CD14-positive monocyte (primary cell): Measurements from ENCODE around the gene ZSWIM3. TPM values are rescaled to one million over a fixed set of nuclear protein-coding genes. Genes with fewer than 3 reads are reported as not detected.

Experiments
- DNase-seq, 3 donors: peaks; one replicate each; pipeline ENCODE4 v3.0.0-alpha.2; 2011 to 2022
- H2AFZ ChIP-seq: 2 replicates; pipeline ENCODE4 v1.6.0; 2012; ENCODE audit warnings: mild to moderate bottlenecking, low read depth, low read length, inconsistent platforms; ENCODE audit not compliant: insufficient read depth, poor library complexity, severe bottlenecking
- H3K27ac ChIP-seq, 2 donors: 1 replicate in 1 of 2; 2 replicates in 1 of 2; pipeline ENCODE4 v1.5.1; 2012 to 2013; ENCODE audit warnings: low read length in 2 of 2, control low read depth in 1 of 2, inconsistent platforms in 1 of 2, low read depth in 1 of 2, mild to moderate bottlenecking in 1 of 2
- H3K27me3 ChIP-seq, 2 donors: one replicate each; pipeline versions ENCODE4 v1.6.0 to v1.6.1; 2011 to 2013; ENCODE audit warnings: low read length in 2 of 2; ENCODE audit not compliant: control insufficient read depth in 2 of 2, insufficient read depth in 2 of 2
- H3K36me3 ChIP-seq, 2 donors: replicated peaks in 1 of 2; 1 replicate in 1 of 2; 2 replicates in 1 of 2; pipeline versions ENCODE4 v1.5.1 to v1.6.1; 2012 to 2013; ENCODE audit warnings: low read length in 2 of 2, control low read depth in 1 of 2, inconsistent platforms in 1 of 2, mild to moderate bottlenecking in 1 of 2; ENCODE audit not compliant: insufficient read depth in 2 of 2, control insufficient read depth in 1 of 2
- H3K4me1 ChIP-seq, 2 donors: 1 replicate in 1 of 2; 2 replicates in 1 of 2; pipeline versions ENCODE4 v1.5.1 to v1.6.1; 2012 to 2013; ENCODE audit warnings: low read length in 2 of 2, control low read depth in 1 of 2, inconsistent platforms in 1 of 2, mild to moderate bottlenecking in 1 of 2, moderate library complexity in 1 of 2; ENCODE audit not compliant: insufficient read depth in 2 of 2, control insufficient read depth in 1 of 2
- H3K4me2 ChIP-seq: replicated peaks from 2 replicates; pipeline ENCODE3; 2012; ENCODE audit warnings: low read length, moderate library complexity, mild to moderate bottlenecking; ENCODE audit not compliant: poor library complexity, severe bottlenecking; ENCODE audit errors: extremely low read depth
- H3K4me3 ChIP-seq, 3 experiments: fragments of 200-600 bp in 1 of 3; sonication (generic) in 1 of 3; replicated peaks in 1 of 3; 1 replicate in 2 of 3; 2 replicates in 1 of 3; pipeline ENCODE4 v1.5.1; 2011 to 2013; ENCODE audit warnings: low read length in 3 of 3, mild to moderate bottlenecking in 3 of 3, control low read depth in 2 of 3, low read depth in 2 of 3, inconsistent platforms in 1 of 3, moderate library complexity in 1 of 3
- H3K79me2 ChIP-seq: 2 replicates; pipeline ENCODE4 v1.6.0; 2012; ENCODE audit warnings: mild to moderate bottlenecking, control low read depth, inconsistent platforms, low read length, moderate library complexity; ENCODE audit not compliant: insufficient read depth
- H3K9ac ChIP-seq: 2 replicates; pipeline ENCODE4 v1.6.0; 2017; ENCODE audit warnings: low read length, mild to moderate bottlenecking; ENCODE audit not compliant: insufficient read depth, poor library complexity, severe bottlenecking
- H3K9me3 ChIP-seq, 2 donors: replicated peaks in 1 of 2; 1 replicate in 1 of 2; 2 replicates in 1 of 2; pipeline versions ENCODE4 v1.5.1 to v1.6.1; 2012 to 2013; ENCODE audit warnings: low read length in 2 of 2, control low read depth in 1 of 2; ENCODE audit not compliant: control insufficient read depth in 1 of 2, insufficient read depth in 1 of 2
- H4K20me1 ChIP-seq: 2 replicates; pipeline ENCODE4 v1.6.0; 2012; ENCODE audit warnings: mild to moderate bottlenecking, low read length, control low read depth, moderate library complexity; ENCODE audit not compliant: insufficient read depth
- H3K27ac Mint-ChIP-seq, 7 donors: one replicate each; pipeline ENCODE4 v1.8.0; 2020; ENCODE audit warnings: mild to moderate bottlenecking in 7 of 7, mixed read lengths in 7 of 7, moderate library complexity in 6 of 7, inconsistent platforms in 2 of 7
- H3K27me3 Mint-ChIP-seq, 3 donors: one replicate each; pipeline ENCODE4 v1.8.0; 2021 to 2022; ENCODE audit warnings: low read depth in 3 of 3, mild to moderate bottlenecking in 3 of 3, mixed read lengths in 3 of 3, moderate library complexity in 3 of 3, inconsistent platforms in 1 of 3
- H3K36me3 Mint-ChIP-seq, 2 donors: one replicate each; pipeline ENCODE4 v1.8.0; 2020; ENCODE audit warnings: mixed read lengths in 2 of 2, inconsistent platforms in 1 of 2, mild to moderate bottlenecking in 1 of 2
- H3K4me1 Mint-ChIP-seq: one replicate; pipeline ENCODE4 v1.8.0; 2020; ENCODE audit warnings: mild to moderate bottlenecking, mixed read lengths
- H3K4me3 Mint-ChIP-seq, 2 donors: one replicate each; pipeline ENCODE4 v1.8.0; 2020; ENCODE audit warnings: mild to moderate bottlenecking in 2 of 2, mixed read lengths in 2 of 2, moderate library complexity in 1 of 2
- H3K9me3 Mint-ChIP-seq, 7 donors: one replicate each; pipeline ENCODE4 v1.8.0; 2020 to 2022; ENCODE audit warnings: mixed read lengths in 7 of 7, mild to moderate bottlenecking in 6 of 7, moderate library complexity in 6 of 7, inconsistent platforms in 2 of 7
- WGBS: methylation state at CpG from one replicate; pipeline ENCODE4 v1.1.5; 2013; ENCODE audit warnings: missing lambda C conversion rate; ENCODE audit not compliant: insufficient coverage; 5-methylcytosine and 5-hydroxymethylcytosine counted together
- intact Hi-C, 2 donors: fragments of 100-400 bp; cut with micrococcal nuclease; formaldehyde crosslinking; loops; one replicate each; pipeline versions ENCODE4 v1.15.0 to v1.15.1; 2023
- polyA plus RNA-seq, 3 donors: library from polyadenylated mRNA; depleted of rRNA in 1 of 3; unstranded in 2 of 3; stranded (reverse) in 1 of 3; fragments of 300-500 nt in 2 of 3; fragments of >200 nt in 1 of 3; fragmentation: Illumina TruSeq in 2 of 3; gene quantifications; 1 replicate in 2 of 3; 2 replicates in 1 of 3; pipeline ENCODE4 v1.2.3, GENCODE V29; 2012 to 2021
- TF ChIP-seq, protein P1 (sequence below): fragments of 200-600 bp; IDR thresholded peaks from one replicate; pipeline ENCODE4 v1.8.0; 2022; ENCODE audit warnings: antibody characterized with exemption, mild to moderate bottlenecking

The ZSWIM3 gene
- polyA plus RNA-seq, 3 donors = 0.29 to 1.5 (median 0.64) TPM

DNA sequence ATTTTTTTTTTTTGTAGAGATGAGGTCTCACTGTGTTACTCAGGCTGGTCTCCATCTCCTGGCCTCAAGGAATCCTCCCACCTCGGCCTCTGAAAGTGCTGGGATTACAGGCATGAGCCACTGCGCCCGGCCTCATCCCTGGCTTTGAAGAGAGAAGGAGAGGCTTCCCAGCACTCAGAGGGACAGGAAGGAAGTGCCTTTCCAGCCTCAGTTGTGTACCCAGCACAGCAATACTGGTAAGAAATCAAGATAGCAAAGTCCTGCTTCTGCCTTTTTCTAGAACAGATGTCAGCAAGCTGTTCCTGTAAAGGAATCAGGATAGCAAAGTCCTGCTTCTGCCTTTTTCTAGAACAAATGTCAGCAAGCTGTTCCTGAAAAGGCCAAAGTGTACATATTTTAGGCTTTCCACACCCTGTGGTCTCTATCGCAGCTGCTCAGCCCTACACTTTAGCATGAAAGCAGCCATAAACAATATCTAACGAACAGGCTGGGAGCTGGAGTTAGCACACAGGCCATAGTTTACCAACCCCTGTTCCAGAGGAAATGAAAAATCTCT is 60.8 kb downstream of the ZSWIM3 start:
- TF ChIP-seq, protein P1, sequence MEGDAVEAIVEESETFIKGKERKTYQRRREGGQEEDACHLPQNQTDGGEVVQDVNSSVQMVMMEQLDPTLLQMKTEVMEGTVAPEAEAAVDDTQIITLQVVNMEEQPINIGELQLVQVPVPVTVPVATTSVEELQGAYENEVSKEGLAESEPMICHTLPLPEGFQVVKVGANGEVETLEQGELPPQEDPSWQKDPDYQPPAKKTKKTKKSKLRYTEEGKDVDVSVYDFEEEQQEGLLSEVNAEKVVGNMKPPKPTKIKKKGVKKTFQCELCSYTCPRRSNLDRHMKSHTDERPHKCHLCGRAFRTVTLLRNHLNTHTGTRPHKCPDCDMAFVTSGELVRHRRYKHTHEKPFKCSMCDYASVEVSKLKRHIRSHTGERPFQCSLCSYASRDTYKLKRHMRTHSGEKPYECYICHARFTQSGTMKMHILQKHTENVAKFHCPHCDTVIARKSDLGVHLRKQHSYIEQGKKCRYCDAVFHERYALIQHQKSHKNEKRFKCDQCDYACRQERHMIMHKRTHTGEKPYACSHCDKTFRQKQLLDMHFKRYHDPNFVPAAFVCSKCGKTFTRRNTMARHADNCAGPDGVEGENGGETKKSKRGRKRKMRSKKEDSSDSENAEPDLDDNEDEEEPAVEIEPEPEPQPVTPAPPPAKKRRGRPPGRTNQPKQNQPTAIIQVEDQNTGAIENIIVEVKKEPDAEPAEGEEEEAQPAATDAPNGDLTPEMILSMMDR = no peak
- intact Hi-C loops = no loop called here
- Histone ChIP-seq H3K27ac (no peak overlapping the region), H3K9me3 (no peaks in the 10 kb centered on the region), H3K4me2 (no peak overlapping the region), H2AFZ (no peak overlapping the region), H3K4me3 (no peak overlapping the region), H3K79me2 (no peaks in the 10 kb centered on the region), H3K4me1 (peaks cover 34% of the 10 kb centered on the region in 2 donors), H3K36me3 (no peaks in the 10 kb centered on the region), H3K9ac (no peak overlapping the region), H4K20me1 (no peaks in the 10 kb centered on the region), H3K27me3 (no peaks in the 10 kb centered on the region)
- 76% methylated on average over 3 of the region's 5 CpGs for WGBS
- Mint-ChIP-seq H3K4me3 (no peak overlapping the region), H3K9me3 (peaks cover 0 to 2% (median 0%) of the 10 kb centered on the region in 7 donors), H3K4me1 (peaks cover 26% of the 10 kb centered on the region), H3K27ac (no peak overlapping the region), H3K27me3 (peaks cover 0 to 8% (median 4%) of the 10 kb centered on the region in 3 donors), H3K36me3 (no peaks in the 10 kb centered on the region)
- DNase-seq = no peak

DNA sequence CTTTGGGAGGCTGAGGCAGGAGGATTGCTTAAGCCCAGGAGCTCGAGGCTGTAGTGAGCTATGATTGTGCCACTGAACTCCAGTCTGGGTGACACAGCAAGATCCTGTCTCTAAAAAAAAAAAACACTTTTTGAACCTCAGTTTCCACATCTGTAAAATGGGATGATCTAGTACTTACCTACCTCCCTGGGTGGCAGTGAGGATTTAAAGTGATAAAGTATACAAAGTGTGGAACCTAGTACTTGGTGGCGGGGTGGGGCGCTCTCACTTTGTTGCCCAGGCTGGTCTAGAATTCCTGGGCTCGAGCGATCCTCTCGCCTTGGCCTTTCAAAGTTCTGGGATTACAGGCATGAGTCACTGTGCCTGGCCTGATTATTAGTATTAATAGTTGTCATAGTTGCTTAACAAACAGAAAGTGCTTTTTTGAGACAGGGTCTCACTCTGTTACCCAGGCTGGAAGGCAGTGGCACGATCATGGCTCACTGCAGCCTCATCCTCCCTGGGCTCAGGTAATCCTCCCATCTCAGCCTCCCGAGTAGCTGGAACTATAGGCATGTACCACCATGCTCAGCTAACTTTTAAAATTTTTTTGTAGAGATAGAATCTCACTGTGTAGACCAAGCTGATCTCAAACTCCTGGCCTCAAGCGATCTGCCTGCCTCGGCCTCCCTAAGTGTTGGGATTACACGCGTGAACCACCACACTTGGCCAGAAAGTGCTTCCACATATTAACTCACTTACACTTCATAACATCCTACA is 61.5 kb downstream of the ZSWIM3 start:
- Histone ChIP-seq H3K9me3 (no peaks in the 10 kb centered on the region), H3K36me3 (no peaks in the 10 kb centered on the region), H3K79me2 (no peaks in the 10 kb centered on the region), H4K20me1 (no peaks in the 10 kb centered on the region), H3K27ac (no peak overlapping the region), H2AFZ (no peak overlapping the region), H3K4me1 (peaks cover 27% of the 10 kb centered on the region in 2 donors), H3K4me3 (no peak overlapping the region), H3K9ac (no peak overlapping the region), H3K27me3 (no peaks in the 10 kb centered on the region), H3K4me2 (no peak overlapping the region)
- Mint-ChIP-seq H3K36me3 (no peaks in the 10 kb centered on the region), H3K4me1 (peaks cover 24% of the 10 kb centered on the region), H3K9me3 (peaks cover 0 to 2% (median 0%) of the 10 kb centered on the region in 7 donors), H3K27me3 (peaks cover 0 to 8% (median 4%) of the 10 kb centered on the region in 3 donors), H3K4me3 (no peak overlapping the region), H3K27ac (no peak overlapping the region)
- intact Hi-C loops = no loop called here
- DNase-seq = no peak
- TF ChIP-seq, protein P1 = no peak
- 96% methylated on average over 8 of the region's 12 CpGs for WGBS
